Inflammatory macrophage (primary cell): ENCODE data around the gene GATAD2A.

Source experiments
- DNase-seq, 2 donors: peaks; one replicate each; pipeline ENCODE4 v3.0.0-alpha.2; 2020 to 2022

The GATAD2A gene

DNA sequence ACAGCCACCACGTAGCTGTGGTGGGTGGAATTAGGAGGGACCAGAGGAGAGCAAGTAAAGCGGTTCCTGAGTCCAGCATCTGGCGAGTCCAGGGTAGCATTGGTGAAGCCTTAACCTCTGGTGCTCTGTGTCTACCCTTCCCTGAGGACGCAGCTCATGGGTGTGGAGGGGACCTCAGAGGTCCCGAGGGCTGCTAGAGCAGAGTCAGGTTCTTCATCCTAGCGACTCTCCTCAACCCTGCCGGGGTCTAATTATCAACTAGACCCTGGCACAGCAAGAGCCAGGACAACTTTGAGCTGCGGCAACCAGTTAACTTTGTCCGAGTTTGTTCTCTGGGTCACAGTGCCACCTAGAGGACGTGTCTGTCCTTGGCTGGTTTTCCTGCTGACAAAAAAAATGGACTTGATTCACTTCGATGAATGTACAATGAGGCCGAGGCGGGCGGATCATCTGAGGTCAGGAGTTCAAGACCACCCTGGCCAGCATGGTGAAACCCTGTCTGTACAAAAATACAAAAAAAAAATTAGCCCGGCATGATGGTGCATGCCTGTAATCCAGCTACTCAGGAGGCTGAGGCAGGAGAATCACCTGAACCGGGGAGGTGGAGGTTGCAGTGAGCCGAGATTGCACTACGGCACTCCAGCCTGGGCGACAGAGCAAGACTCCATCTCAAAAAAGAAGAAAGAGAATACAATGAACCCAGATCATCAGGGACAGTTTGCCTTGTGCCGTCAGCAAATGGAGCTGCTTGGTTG lies 84.9 kb downstream of the GATAD2A start:
- peak; percentile 78 to 82 for DNase-seq

DNA sequence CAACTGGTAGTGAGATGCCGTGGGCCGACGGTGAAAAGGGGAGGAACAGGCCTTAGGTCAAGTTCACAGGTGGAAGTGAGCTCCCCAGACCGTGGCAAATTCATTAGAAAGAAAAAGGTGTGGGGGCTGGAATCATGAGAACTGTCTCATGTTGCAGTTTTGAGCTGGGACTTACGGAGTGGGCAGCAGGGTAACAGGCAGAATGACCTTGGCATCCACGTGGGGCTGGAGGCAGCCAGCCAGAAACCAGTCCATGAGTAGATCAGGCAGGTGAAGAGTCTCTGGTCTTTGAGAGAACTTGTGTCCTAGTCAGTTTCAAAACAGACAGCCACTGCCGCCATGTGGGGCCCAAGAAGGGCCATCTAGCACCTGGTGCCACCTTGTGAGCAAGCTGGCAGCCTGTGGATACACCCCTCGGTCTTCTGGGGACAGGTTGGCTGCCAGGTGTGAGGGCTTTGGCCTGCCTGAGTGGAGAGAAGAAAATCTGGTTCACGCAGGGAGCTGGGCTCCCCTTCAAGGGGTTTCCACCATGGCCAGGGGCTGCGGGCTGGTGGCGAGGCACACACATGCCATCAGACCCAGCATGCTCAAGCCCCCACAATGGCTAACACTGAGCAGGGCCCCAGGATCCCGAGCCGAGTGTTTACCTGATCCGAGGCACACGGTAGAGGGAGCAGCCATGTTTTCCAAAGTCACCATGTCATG lies 86.0 kb downstream of the GATAD2A start:
- DNase-seq, result no peak

GRCh38 chr19:19492026-19492610 lies 86.6 kb downstream of the GATAD2A start:
- no peak for DNase-seq

- peak; percentile 9 to 34 for DNase-seq
Measured at GRCh38 chr19:19493841-19494546, 88.5 kb downstream of the GATAD2A start.

DNA sequence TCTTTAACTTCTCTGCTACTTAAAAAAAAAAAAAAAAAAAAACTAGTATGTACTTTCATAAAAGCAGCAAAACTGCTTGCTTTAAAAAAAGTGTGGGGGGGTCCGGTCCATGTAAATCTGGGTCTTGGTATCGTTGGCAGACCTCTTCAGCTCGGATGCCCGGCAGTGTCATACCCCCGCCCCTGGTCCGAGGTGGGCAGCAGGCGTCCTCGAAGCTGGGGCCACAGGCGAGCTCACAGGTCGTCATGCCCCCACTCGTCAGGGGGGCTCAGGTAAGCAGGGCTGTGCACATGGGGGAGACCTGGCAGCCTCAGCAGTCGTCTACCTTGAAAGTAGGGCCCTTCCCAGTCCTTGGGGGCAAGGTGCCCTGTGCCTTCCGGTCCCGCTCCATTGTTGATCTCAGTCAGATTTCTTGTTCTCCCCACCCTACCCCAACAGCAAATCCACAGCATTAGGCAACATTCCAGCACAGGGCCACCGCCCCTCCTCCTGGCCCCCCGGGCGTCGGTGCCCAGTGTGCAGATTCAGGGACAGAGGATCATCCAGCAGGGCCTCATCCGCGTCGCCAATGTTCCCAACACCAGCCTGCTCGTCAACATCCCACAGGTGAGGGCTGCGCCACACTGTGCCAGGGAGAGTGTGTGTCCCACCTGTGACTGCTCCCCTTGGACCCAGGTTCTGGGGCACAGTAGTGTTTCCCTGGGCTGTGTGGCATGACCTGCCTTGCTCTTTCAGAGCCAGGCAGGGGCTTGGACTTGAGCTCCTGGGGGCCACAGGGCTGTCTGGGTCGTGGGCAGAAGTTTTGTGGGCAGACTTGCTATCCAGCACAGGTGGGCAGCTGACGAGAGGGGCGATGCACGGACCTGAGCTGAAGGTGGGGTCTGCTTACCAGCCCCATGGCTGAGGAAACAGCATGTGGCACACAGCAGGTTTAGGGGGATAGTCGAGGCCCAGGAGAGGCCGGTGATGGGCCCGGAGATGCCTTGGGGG lies 90.4 kb downstream of the GATAD2A start:
- DNase-seq, result no peak

DNA sequence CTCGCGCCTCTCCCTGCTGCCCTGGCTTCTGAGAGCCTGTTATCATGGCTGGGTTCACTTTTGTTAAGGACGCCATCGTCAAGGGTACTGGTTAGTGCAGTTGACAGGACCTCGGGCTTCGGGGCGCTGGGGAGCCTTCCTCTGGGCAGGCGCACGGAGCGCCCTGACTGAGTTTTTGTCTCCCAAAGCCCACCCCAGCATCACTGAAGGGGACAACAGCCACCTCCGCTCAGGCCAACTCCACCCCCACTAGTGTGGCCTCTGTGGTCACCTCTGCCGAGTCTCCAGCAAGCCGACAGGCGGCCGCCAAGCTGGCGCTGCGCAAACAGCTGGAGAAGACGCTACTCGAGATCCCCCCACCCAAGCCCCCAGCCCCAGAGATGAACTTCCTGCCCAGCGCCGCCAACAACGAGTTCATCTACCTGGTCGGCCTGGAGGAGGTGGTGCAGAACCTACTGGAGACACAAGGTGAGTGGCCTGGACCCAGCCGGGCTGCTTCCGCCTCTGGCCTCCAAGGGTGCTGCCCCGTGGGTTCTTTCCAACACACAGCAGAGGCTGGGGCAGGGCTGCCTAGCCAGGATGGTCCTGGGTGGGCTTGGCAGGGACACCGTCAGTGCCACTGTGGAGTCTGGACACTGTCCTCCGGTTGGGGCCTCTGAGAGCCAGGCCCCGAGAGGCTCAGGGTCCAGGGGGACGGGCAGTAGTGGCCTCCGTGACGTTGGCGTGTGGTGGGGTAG lies 92.9 kb downstream of the GATAD2A start:
- DNase-seq, result no peak

GRCh38 chr19:19499272-19499995 lies 94.0 kb downstream of the GATAD2A start:
- DNase-seq, result no peak

DNA sequence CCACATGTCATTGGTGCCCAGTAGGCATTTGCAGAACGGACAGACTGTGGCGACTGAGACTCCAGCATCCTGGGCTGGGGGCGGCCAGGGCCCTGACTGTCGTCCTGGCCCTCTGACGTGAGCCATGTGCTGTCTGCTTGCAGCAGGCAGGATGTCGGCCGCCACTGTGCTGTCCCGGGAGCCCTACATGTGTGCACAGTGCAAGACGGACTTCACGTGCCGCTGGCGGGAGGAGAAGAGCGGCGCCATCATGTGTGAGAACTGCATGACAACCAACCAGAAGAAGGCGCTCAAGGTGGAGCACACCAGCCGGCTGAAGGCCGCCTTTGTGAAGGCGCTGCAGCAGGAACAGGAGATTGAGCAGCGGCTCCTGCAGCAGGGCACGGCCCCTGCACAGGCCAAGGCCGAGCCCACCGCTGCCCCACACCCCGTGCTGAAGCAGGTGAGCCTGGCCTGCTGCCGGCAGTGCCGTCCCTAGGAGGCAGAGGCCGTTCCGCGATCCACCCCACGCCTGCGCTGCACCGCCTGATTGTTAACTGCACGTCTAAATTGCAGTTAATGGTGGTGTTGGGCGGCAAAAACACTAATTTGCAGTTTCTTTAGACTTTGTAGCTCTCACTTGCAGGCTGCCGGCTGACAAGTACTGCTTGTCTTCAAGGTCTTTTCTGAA lies 95.6 kb downstream of the GATAD2A start:
- DNase-seq, result no peak

DNA sequence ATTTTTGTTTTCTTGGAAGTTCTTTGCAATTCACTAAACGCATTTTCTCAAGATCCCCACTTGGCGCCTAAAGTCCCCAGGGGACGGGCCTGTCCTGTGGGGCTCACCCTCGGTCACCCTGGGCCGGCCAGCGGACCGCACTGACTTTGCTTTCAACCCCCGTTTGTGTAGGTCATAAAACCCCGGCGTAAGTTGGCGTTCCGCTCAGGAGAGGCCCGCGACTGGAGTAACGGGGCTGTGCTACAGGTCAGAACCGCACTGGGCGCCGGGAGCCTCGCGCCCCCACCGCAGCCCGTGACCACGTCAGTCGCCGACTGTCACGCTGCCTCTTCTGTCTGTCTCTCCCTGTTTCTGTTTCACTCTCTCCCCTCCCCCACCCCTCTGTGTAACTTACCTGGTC lies 96.3 kb downstream of the GATAD2A start:
- DNase-seq, result no peak

DNA sequence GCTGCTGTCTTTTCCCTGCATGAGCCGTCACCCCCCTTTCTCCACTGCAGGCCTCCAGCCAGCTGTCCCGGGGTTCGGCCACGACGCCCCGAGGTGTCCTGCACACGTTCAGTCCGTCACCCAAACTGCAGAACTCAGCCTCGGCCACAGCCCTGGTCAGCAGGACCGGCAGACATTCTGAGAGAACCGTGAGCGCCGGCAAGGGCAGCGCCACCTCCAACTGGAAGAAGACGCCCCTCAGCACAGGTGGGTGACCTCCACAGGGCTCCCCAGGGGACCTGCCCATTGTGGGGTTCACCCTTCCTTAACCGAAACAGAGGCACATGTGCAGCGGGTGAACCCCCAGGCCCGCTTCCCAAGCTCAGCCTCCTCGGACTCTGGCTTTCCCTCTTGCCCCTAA lies 96.8 kb downstream of the GATAD2A start:
- DNase-seq, result no peak

GRCh38 chr19:19502808-19503602 lies 97.5 kb downstream of the GATAD2A start:
- DNase-seq, result no peak

DNA sequence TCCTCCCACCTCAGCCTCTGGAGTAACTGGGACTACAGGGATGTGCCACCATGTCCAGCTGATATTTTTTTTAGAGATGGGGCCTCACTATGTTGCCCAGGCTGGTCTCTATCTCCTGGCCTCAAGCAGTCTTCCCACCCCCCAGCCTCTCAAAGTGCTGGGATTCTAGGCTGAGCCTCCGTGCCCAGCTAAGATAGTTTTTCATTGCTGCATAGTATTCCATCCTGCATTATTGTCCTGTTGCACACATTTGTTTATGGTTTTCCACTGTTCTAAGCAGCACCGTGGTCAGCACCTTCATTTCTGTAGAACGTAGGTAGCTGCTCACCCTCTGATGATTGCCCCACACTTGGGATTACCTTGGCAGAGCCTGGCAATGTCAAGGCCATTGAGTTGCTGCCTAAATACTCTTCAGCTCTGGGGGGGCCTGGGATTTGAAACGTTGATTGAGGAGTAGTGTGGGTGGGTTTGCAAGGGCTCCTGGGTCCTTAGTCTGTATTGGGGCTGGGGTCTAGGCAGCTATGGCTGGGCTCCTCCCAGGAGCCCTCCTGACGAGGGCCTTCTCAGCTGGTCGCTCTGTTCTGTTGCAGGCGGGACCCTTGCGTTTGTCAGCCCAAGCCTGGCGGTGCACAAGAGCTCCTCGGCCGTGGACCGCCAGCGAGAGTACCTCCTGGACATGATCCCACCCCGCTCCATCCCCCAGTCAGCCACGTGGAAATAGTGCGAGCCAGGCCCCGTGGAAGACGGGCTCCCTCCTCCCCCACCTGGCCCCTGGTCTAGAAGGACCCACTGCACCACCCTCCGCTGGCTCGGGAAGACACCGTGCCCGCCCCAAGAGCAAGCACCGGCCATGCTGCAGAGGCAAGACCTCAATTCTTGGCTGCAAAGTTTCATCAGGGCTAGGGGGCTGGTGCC lies 99.5 kb downstream of the GATAD2A start:
- no peak for DNase-seq

DNA sequence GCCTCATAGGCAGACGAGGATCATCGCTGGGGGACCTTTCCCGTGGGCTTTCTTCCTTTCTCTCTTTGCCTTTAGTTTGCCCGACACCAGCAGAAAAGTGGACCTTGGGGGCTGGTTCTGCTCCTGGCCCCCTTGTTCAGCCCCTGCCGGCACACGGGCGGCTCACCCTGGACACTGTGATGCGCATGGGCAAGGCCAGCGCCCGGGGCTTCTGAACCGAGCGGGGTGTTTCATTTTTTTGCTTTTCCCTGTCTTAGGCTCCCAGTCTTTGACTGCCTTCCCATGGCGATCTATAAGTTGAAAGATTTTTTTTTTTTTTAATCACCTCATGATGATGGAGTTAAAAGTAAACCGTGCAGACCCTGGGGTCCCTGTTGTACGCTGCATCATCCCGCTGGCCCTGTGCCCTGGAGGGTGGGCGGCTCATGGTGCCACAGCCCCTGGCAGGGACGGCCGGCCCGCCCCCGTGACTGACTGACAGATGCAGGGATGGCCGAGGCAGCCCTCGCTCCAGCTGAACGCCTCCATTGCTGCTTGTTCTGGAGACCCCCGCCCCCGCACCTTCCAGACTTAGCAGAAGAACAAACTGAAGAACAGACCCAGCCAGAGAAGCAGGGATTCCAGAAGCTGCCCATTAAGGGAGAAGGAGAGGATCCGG lies 100.3 kb downstream of the GATAD2A start:
- DNase-seq, result no peak

GRCh38 chr19:19506592-19506991 lies 101.1 kb downstream of the GATAD2A start:
- no peak for DNase-seq

GRCh38 chr19:19507354-19507753 lies 101.9 kb downstream of the GATAD2A start:
- no peak for DNase-seq

GRCh38 chr19:19508217-19508616 lies 102.7 kb downstream of the GATAD2A start:
- no peak for DNase-seq

DNA sequence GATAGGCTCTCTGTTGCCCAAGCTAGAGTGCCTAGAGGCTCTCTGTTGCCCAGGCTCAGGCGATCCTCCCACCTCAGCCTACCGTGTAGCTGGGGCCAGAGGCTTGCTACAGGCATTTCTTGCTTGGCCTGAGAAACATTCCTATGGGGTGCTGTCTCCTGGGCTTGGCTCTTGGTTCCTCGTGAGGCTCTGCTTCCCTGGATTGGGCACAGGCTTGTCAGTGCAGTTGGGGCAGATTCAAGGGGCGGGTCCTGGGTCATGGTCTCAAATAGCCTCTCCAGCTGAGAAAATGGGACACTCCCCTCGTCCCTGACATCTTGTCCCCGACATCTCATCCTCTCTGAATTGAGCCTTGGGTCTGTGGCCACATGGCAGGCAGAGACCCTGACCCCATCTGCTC lies 105.0 kb downstream of the GATAD2A start:
- no peak for DNase-seq
